ENCODE results near the gene ETFDH. TPM values are rescaled to one million over a fixed set of nuclear protein-coding genes. Genes with fewer than 3 reads are reported as not detected.

The ETFDH gene
- 15.8 to 25.5 TPM (median 21.2 TPM) in 3 replicates for polyA plus RNA-seq
- 55.2 TPM for polyA plus RNA-seq (2011; ENCODE audit: low read depth)
- 15.5 and 25.5 TPM in 2 replicates for polyA plus RNA-seq (2011; cell fraction: cytosol; rRNA removed)
- 34.9 and 42.3 TPM in 2 replicates for polyA plus RNA-seq (2011; cell fraction: nucleus; rRNA removed)
- 9.5 and 29.5 TPM in 2 replicates for polyA plus RNA-seq (2012; ENCODE audit: low replicate concordance)
- polyA minus RNA-seq, result 1.3 to 11.3 TPM (median 6.9 TPM) in 3 replicates
- polyA minus RNA-seq (2011; cell fraction: cytosol; rRNA and poly(A)+ RNA removed), result 9.6 TPM
- polyA minus RNA-seq (2011; cell fraction: nucleus; rRNA and poly(A)+ RNA removed), result 7.3 and 13.7 TPM in 2 replicates

DNA sequence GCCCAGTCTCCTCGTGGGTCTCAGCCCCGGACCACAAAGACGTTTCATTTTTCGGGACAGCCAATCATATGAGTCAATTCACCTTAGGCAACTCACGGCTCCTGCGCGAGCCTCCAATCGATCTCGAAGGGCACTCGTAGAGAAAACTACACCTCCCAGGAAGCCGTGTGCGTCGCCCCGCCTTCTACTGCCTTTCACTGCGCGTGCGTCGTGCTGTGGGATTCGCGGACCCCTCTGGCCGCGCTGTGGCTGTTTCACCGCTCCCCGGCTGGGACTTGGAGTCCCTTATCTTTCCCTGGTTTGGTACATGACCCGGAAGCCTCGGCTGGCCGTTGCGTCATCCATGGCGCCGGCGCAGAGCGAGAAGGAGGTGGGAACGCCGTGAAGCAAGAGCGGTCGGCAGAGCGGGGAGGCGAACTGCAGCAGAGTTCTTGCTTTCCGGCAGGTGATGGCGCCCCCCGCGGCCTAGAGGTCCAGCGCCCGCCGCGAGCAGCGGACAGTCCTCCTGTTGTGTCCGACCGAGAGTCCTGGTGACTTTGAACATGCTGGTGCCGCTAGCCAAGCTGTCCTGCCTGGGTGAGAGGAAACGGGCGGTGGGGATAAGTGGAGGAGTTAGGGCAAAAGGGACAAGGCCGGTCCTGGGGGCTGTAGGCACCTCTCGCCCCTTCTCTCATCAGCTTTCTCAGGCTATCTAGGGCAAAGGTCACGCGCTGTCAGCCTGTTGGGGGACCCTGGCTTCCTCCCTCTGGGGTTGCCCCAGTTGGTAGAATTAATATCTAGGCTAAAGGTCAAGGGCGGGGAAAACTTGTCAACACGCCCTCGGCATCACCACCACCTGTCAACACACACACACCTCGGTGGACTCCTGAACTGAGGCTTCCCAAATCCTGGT, at the start of gene ETFDH:
Gene ETFDH, plus strand, starts transcription at position 382 of the 892 bp plus-strand sequence. Its CDS starts 161 bp downstream, at position 543.
- FAIRE-seq, result peak; percentile 77
- no peaks in the 10 kb centered on the region for H3K9me3 ChIP-seq (ENCODE audit: control insufficient read depth, low read depth, low read length)
- no peaks in the 10 kb centered on the region for H3K36me3 ChIP-seq (ENCODE audit: control insufficient read depth in 2 of 2, extremely low read depth in 1 of 2, insufficient read depth in 2 of 2, low read length in 2 of 2)
- H4K20me1 ChIP-seq (ENCODE audit: control insufficient read depth, extremely low read depth, insufficient read depth, low read length), result no peaks in the 10 kb centered on the region
- H3K27me3 ChIP-seq (ENCODE audit: control insufficient read depth, extremely low read depth, insufficient read depth, low read length), result no peaks in the 10 kb centered on the region
- H3K79me2 ChIP-seq (ENCODE audit: control insufficient read depth, insufficient read depth, low read length), result peaks cover 22% of the 10 kb centered on the region
- peak within 1 kb of the TSS; percentile 92 for H3K9ac ChIP-seq (ENCODE audit: control insufficient read depth, extremely low read depth, insufficient read depth, low read length)
- H3K4me2 ChIP-seq (ENCODE audit: control insufficient read depth, extremely low read depth, insufficient read depth, low read depth, low read length), result peak within 1 kb of the TSS; percentile 84
- H3K9me1 ChIP-seq (ENCODE audit: control insufficient read depth, extremely low read depth, insufficient read depth, low read length), result no peaks in the 10 kb centered on the region
- peak within 1 kb of the TSS; percentile 100 for H2AFZ ChIP-seq (ENCODE audit: control insufficient read depth, low read length)
- peak; percentile 87 for DNase-seq (ENCODE audit: low read depth, low spot score)
- dilution Hi-C loops (cut with MboI; ENCODE audit: extremely low pct_ligation_motif_present, low sequenced_read_pairs), result no loop called here
- H3K4me3 ChIP-seq (ENCODE audit: control insufficient read depth in 2 of 3, extremely low read depth in 1 of 3, insufficient read depth in 2 of 3, low read depth in 1 of 3, low read length in 3 of 3), result peak within 1 kb of the TSS; percentile 53 to 77 (median 72)
- peaks cover 10% of the 10 kb centered on the region for H3K4me1 ChIP-seq (ENCODE audit: control insufficient read depth, extremely low read depth, insufficient read depth, low read length)
- TF ChIP-seq CTCF (optimal IDR thresholded peaks at IDR 0.05 in 1 of 3, IDR thresholded peaks at IDR 0.05 in 1 of 3, conservative IDR thresholded peaks at IDR 0.05 in 1 of 3; ENCODE audit: extremely low read depth in 1 of 3, insufficient read depth in 2 of 3, low read length in 3 of 3) (peak; percentile 66 to 92 (median 79)), EZH2 (IDR thresholded peaks at IDR 0.05; ENCODE audit: low read length) (no peak)
- H3K27ac ChIP-seq (ENCODE audit: control insufficient read depth, insufficient read depth, low read length), result peak within 1 kb of the TSS; percentile 88

GRCh38 chr4:158624889-158625478, 47.1 kb upstream of the ETFDH start:
- no peaks in the 10 kb centered on the region for H3K4me1 ChIP-seq (ENCODE audit: control insufficient read depth, extremely low read depth, insufficient read depth, low read length)
- no peaks in the 10 kb centered on the region for H3K27me3 ChIP-seq (ENCODE audit: control insufficient read depth, extremely low read depth, insufficient read depth, low read length)
- no peak overlapping the region for H3K4me2 ChIP-seq (ENCODE audit: control insufficient read depth, extremely low read depth, insufficient read depth, low read depth, low read length)
- no peaks in the 10 kb centered on the region for H3K9me3 ChIP-seq (ENCODE audit: control insufficient read depth, low read depth, low read length)
- dilution Hi-C loops (cut with MboI; ENCODE audit: extremely low pct_ligation_motif_present, low sequenced_read_pairs), result no loop called here
- no peaks in the 10 kb centered on the region for H3K79me2 ChIP-seq (ENCODE audit: control insufficient read depth, insufficient read depth, low read length)
- no peak overlapping the region for H3K4me3 ChIP-seq (ENCODE audit: control insufficient read depth in 2 of 3, extremely low read depth in 1 of 3, insufficient read depth in 2 of 3, low read depth in 1 of 3, low read length in 3 of 3)
- H2AFZ ChIP-seq (ENCODE audit: control insufficient read depth, low read length), result no peak overlapping the region
- TF ChIP-seq CTCF (optimal IDR thresholded peaks at IDR 0.05 in 1 of 3, IDR thresholded peaks at IDR 0.05 in 1 of 3, conservative IDR thresholded peaks at IDR 0.05 in 1 of 3; ENCODE audit: extremely low read depth in 1 of 3, insufficient read depth in 2 of 3, low read length in 3 of 3), result peak; percentile 54 to 74 (median 57)
- no peak for TF ChIP-seq EZH2 (IDR thresholded peaks at IDR 0.05; ENCODE audit: low read length)
- H3K9ac ChIP-seq (ENCODE audit: control insufficient read depth, extremely low read depth, insufficient read depth, low read length), result no peak overlapping the region
- H4K20me1 ChIP-seq (ENCODE audit: control insufficient read depth, extremely low read depth, insufficient read depth, low read length), result no peaks in the 10 kb centered on the region
- H3K36me3 ChIP-seq (ENCODE audit: control insufficient read depth in 2 of 2, extremely low read depth in 1 of 2, insufficient read depth in 2 of 2, low read length in 2 of 2), result no peaks in the 10 kb centered on the region
- no peak overlapping the region for H3K27ac ChIP-seq (ENCODE audit: control insufficient read depth, insufficient read depth, low read length)
- FAIRE-seq (peak; percentile 84), DNase-seq (ENCODE audit: low read depth, low spot score) (peak; percentile 46)
- no peaks in the 10 kb centered on the region for H3K9me1 ChIP-seq (ENCODE audit: control insufficient read depth, extremely low read depth, insufficient read depth, low read length)

Measured in keratinocyte (primary cell).